HG03575 (cell line): Measurements from ENCODE around the gene UBXN1.

Experiments used
- ATAC-seq: cut with Tn5 transposase; IDR thresholded peaks from one replicate; pipeline ENCODE4 v1.9.1; 2021; ENCODE audit not compliant: unreplicated experiment, insufficient number of reproducible peaks, low FRiP score; ENCODE audit errors: extremely low read depth

UBXN1 gene

GRCh38 chr11:62649486-62649885 is 29.4 kb downstream of the UBXN1 start:
- ATAC-seq = no peak

- ATAC-seq = no peak
Observed at GRCh38 chr11:62648967-62649364, 29.9 kb downstream of the UBXN1 start.

- ATAC-seq = no peak
Observed at GRCh38 chr11:62648185-62648966, 30.5 kb downstream of the UBXN1 start.

- no peak for ATAC-seq
Observed at GRCh38 chr11:62647609-62648005, 31.3 kb downstream of the UBXN1 start.

GRCh38 chr11:62646825-62647608 is 31.9 kb downstream of the UBXN1 start:
- ATAC-seq = no peak

- ATAC-seq = peak; percentile 50
Observed at GRCh38 chr11:62645946-62646824, 32.7 kb downstream of the UBXN1 start, which contains the start of gene GANAB. Gene GANAB (minus strand): TSS chr11:62646613. CDS start chr11:62646599, 14 bp downstream.

GRCh38 chr11:62645671-62645945 is 33.3 kb downstream of the UBXN1 start:
- no peak for ATAC-seq

GRCh38 chr11:62644220-62644619 is 34.7 kb downstream of the UBXN1 start:
- no peak for ATAC-seq

- no peak for ATAC-seq
Observed at GRCh38 chr11:62632492-62632891, 46.4 kb downstream of the UBXN1 start.

- ATAC-seq = no peak
Observed at GRCh38 chr11:62627713-62628112, 51.2 kb downstream of the UBXN1 start.
